HepG2 (cell line): Measurements from ENCODE around the gene ATP9A. TPM values are rescaled to one million over a fixed set of nuclear protein-coding genes. Genes with fewer than 3 reads are reported as not detected.
A peak's percentile ranks its signal among the peaks of the same experiment; 100 is the strongest.

Experiments used
- CC2D1A ChIP-seq: sonication (generic); formaldehyde crosslinking; IDR thresholded peaks from 2 replicates; pipeline ENCODE4 v1.8.1; 2023; ENCODE audit warnings: mild to moderate bottlenecking, missing genetic modification reagents
- FOXP1 ChIP-seq, 2 experiments: fragments of 450-650 bp in 1 of 2; IDR thresholded peaks; 2 replicates each; pipeline ENCODE4 v1.6.1; 2017 to 2018; ENCODE audit warnings: antibody characterized with exemption in 1 of 2
- KLF9 ChIP-seq: IDR thresholded peaks from 2 replicates; pipeline ENCODE4 v1.6.1; 2016; ENCODE audit warnings: low read depth
- MED8 ChIP-seq: sonication (generic); formaldehyde crosslinking; IDR thresholded peaks from 2 replicates; pipeline ENCODE4 v1.8.1; 2023; ENCODE audit warnings: mild to moderate bottlenecking, missing genetic modification reagents; ENCODE audit not compliant: insufficient replicate concordance
- MYNN ChIP-seq: sonication (generic); formaldehyde crosslinking; IDR thresholded peaks from 2 replicates; pipeline ENCODE4 v1.4.0; 2020; ENCODE audit warnings: mild to moderate bottlenecking, low read depth, missing genetic modification reagents
- NCOR1 ChIP-seq: fragments of 200-600 bp; sonication (generic); IDR thresholded peaks from 2 replicates; pipeline ENCODE4 v1.7.0; 2017; ENCODE audit warnings: antibody characterized with exemption, low read length, borderline replicate concordance
- NR2F1 ChIP-seq, 2 experiments: fragments of 450-650 bp in 1 of 2; formaldehyde crosslinking in 1 of 2; IDR thresholded peaks; 2 replicates each; pipeline versions ENCODE4 v1.5.0 to v1.6.1; 2016 to 2020; ENCODE audit warnings: mild to moderate bottlenecking in 1 of 2, missing compliant biosample characterization in 1 of 2, missing genetic modification reagents in 1 of 2, moderate library complexity in 1 of 2
- PHF8 ChIP-seq: sonication (generic); formaldehyde crosslinking; IDR thresholded peaks from 2 replicates; pipeline ENCODE4 v1.5.0; 2020; ENCODE audit warnings: missing genetic modification reagents
- PTBP1 ChIP-seq: fragments of 200-400 bp; formaldehyde crosslinking; IDR thresholded peaks from 2 replicates; pipeline ENCODE4 v1.6.1; 2018; ENCODE audit warnings: low read length, low read depth; ENCODE audit not compliant: poor library complexity, severe bottlenecking
- REL ChIP-seq: sonication (generic); formaldehyde crosslinking; conservative IDR thresholded peaks from 2 replicates; pipeline ENCODE4 v1.8.0; 2022; ENCODE audit warnings: mild to moderate bottlenecking, missing genetic modification reagents, moderate library complexity
- RFXAP ChIP-seq: sonication (generic); formaldehyde crosslinking; IDR thresholded peaks from 2 replicates; pipeline ENCODE4 v1.4.0; 2020; ENCODE audit warnings: missing genetic modification reagents, borderline replicate concordance
- SOX6 ChIP-seq, 2 experiments: fragments of 450-650 bp in 1 of 2; sonication (generic) in 1 of 2; formaldehyde crosslinking in 1 of 2; IDR thresholded peaks; 2 replicates each; pipeline versions ENCODE4 v1.4.0 to v1.6.1; 2017 to 2020; ENCODE audit warnings: antibody characterized with exemption in 1 of 2, mild to moderate bottlenecking in 1 of 2, missing genetic modification reagents in 1 of 2
- SP1 ChIP-seq, 2 experiments: fragments of 450-650 bp in 1 of 2; sonication (generic) in 1 of 2; formaldehyde crosslinking in 1 of 2; IDR thresholded peaks; 2 replicates each; pipeline versions ENCODE4 v1.4.0 to v1.6.1; 2016 to 2020; ENCODE audit warnings: missing genetic modification reagents in 1 of 2
- SP4 ChIP-seq: sonication (generic); formaldehyde crosslinking; IDR thresholded peaks from 2 replicates; pipeline ENCODE4 v1.8.1; 2023; ENCODE audit warnings: mild to moderate bottlenecking, missing genetic modification reagents
- TARDBP ChIP-seq: sonication (generic); formaldehyde crosslinking; IDR thresholded peaks from 2 replicates; pipeline ENCODE4 v1.8.0; 2022; ENCODE audit warnings: mild to moderate bottlenecking, missing genetic modification reagents
- ZNF432 ChIP-seq: sonication (generic); formaldehyde crosslinking; IDR thresholded peaks from 2 replicates; pipeline ENCODE4 v1.5.0; 2020; ENCODE audit warnings: missing genetic modification reagents, mild to moderate bottlenecking, borderline replicate concordance
- ZNF563 ChIP-seq: sonication (generic); formaldehyde crosslinking; IDR thresholded peaks from 2 replicates; pipeline ENCODE4 v1.8.0; 2022; ENCODE audit warnings: mild to moderate bottlenecking, moderate library complexity, missing genetic modification reagents
- ZNF766 ChIP-seq: sonication (generic); formaldehyde crosslinking; IDR thresholded peaks from 2 replicates; pipeline ENCODE4 v1.5.0; 2020; ENCODE audit warnings: missing genetic modification reagents, borderline replicate concordance
- polyA plus RNA-seq, 8 experiments: library from polyadenylated mRNA; depleted of rRNA in 3 of 8; stranded (reverse) in 7 of 8; unstranded in 1 of 8; fragments of >200 nt; fragmentation: Illumina TruSeq in 4 of 8; extraction: Trizol in 4 of 8; gene quantifications; 2 replicates each; pipeline versions ENCODE4 v1.2.1 to v1.2.3, GENCODE V29; 2011 to 2016; ENCODE audit warnings: low read depth in 4 of 8, missing spikeins in 1 of 8, mixed read lengths in 1 of 8; ENCODE audit not compliant: insufficient read depth in 1 of 8
- total RNA-seq, 5 experiments: library from RNA; depleted of rRNA; stranded (reverse); fragments of >200 nt; fragmentation: Illumina TruSeq; extraction: Trizol; gene quantifications; 2 replicates each; pipeline ENCODE4 v1.2.3, GENCODE V29; 2016; ENCODE audit warnings: low read depth in 1 of 5
- TF ChIP-seq, protein P1 (sequence below): sonication (generic); formaldehyde crosslinking; IDR thresholded peaks from 2 replicates; pipeline ENCODE4 v1.4.0; 2020; ENCODE audit warnings: missing genetic modification reagents
- TF ChIP-seq, protein P2 (sequence below): sonication (generic); formaldehyde crosslinking; IDR thresholded peaks from 2 replicates; pipeline ENCODE4 v1.4.0; 2020; ENCODE audit warnings: missing genetic modification reagents
- TF ChIP-seq, protein P3 (sequence below): sonication (generic); formaldehyde crosslinking; IDR thresholded peaks from 2 replicates; pipeline ENCODE4 v1.4.0; 2020; ENCODE audit warnings: mild to moderate bottlenecking, missing genetic modification reagents
- TF ChIP-seq, protein P4 (sequence below): sonication (generic); formaldehyde crosslinking; IDR thresholded peaks from 2 replicates; pipeline ENCODE4 v1.9.0; 2021; ENCODE audit warnings: missing genetic modification reagents, mild to moderate bottlenecking, borderline replicate concordance

Gene ATP9A
- total and polyA plus RNA-seq, 2 of the 13 experiments (the other 11 are each of a cell fraction or from before 2014, with no cell fraction given), result 11.8 to 18.5 TPM

DNA sequence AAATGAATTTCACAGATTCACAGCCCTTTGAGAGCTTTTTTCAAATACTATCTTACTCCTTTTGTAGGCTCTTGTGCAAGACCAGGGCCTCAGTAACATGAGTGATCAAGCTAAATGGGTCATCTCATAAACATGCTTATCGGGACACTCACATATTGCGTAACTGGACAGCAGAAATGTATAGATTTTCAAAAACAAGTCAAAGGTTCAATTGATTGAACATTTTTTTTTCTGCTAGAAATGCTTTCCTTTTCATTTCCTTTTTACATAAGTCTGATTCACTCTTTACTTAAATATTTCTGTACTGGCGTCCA lies 42.8 kb upstream of the ATP9A start (continued):
- TF ChIP-seq, protein P1, sequence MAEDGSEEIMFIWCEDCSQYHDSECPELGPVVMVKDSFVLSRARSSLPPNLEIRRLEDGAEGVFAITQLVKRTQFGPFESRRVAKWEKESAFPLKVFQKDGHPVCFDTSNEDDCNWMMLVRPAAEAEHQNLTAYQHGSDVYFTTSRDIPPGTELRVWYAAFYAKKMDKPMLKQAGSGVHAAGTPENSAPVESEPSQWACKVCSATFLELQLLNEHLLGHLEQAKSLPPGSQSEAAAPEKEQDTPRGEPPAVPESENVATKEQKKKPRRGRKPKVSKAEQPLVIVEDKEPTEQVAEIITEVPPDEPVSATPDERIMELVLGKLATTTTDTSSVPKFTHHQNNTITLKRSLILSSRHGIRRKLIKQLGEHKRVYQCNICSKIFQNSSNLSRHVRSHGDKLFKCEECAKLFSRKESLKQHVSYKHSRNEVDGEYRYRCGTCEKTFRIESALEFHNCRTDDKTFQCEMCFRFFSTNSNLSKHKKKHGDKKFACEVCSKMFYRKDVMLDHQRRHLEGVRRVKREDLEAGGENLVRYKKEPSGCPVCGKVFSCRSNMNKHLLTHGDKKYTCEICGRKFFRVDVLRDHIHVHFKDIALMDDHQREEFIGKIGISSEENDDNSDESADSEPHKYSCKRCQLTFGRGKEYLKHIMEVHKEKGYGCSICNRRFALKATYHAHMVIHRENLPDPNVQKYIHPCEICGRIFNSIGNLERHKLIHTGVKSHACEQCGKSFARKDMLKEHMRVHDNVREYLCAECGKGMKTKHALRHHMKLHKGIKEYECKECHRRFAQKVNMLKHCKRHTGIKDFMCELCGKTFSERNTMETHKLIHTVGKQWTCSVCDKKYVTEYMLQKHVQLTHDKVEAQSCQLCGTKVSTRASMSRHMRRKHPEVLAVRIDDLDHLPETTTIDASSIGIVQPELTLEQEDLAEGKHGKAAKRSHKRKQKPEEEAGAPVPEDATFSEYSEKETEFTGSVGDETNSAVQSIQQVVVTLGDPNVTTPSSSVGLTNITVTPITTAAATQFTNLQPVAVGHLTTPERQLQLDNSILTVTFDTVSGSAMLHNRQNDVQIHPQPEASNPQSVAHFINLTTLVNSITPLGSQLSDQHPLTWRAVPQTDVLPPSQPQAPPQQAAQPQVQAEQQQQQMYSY (CRISPR knock-in tag), result no peak
- no peak for TF ChIP-seq SOX6 (IDR thresholded peaks at IDR 0.05)
- peak; percentile 93 for TF ChIP-seq SOX6 (CRISPR knock-in tag; IDR thresholded peaks at IDR 0.05)
- peak; percentile 61; the same call in 1 of the 2 replicates for TF ChIP-seq NCOR1
- TF ChIP-seq PHF8, result 0 out of 2 replicates have a peak, but pooled peaks have one; percentile 29
- TF ChIP-seq NR2F1 (CRISPR knock-in tag; IDR thresholded peaks at IDR 0.05), result peak; percentile 79 to 81
- TF ChIP-seq, protein P2, sequence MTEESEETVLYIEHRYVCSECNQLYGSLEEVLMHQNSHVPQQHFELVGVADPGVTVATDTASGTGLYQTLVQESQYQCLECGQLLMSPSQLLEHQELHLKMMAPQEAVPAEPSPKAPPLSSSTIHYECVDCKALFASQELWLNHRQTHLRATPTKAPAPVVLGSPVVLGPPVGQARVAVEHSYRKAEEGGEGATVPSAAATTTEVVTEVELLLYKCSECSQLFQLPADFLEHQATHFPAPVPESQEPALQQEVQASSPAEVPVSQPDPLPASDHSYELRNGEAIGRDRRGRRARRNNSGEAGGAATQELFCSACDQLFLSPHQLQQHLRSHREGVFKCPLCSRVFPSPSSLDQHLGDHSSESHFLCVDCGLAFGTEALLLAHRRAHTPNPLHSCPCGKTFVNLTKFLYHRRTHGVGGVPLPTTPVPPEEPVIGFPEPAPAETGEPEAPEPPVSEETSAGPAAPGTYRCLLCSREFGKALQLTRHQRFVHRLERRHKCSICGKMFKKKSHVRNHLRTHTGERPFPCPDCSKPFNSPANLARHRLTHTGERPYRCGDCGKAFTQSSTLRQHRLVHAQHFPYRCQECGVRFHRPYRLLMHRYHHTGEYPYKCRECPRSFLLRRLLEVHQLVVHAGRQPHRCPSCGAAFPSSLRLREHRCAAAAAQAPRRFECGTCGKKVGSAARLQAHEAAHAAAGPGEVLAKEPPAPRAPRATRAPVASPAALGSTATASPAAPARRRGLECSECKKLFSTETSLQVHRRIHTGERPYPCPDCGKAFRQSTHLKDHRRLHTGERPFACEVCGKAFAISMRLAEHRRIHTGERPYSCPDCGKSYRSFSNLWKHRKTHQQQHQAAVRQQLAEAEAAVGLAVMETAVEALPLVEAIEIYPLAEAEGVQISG (CRISPR knock-in tag), result no peak
- no peak for TF ChIP-seq MED8 (CRISPR knock-in tag)
- TF ChIP-seq TARDBP (CRISPR knock-in tag), result peak; percentile 86; the same call in 1 of the 2 replicates
- TF ChIP-seq SP1 (IDR thresholded peaks at IDR 0.05), result no peak
- 0 out of 2 replicates have a peak, but pooled peaks have one; percentile 30 for TF ChIP-seq SP1 (CRISPR knock-in tag; IDR thresholded peaks at IDR 0.05)
- TF ChIP-seq, protein P3, sequence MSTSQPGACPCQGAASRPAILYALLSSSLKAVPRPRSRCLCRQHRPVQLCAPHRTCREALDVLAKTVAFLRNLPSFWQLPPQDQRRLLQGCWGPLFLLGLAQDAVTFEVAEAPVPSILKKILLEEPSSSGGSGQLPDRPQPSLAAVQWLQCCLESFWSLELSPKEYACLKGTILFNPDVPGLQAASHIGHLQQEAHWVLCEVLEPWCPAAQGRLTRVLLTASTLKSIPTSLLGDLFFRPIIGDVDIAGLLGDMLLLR (CRISPR knock-in tag), result no peak
- no peak for TF ChIP-seq REL (CRISPR knock-in tag)
- TF ChIP-seq ZNF766 (CRISPR knock-in tag), result no peak
- no peak for TF ChIP-seq RFXAP (CRISPR knock-in tag)
- no peak for TF ChIP-seq ZNF432
- TF ChIP-seq, protein P4, sequence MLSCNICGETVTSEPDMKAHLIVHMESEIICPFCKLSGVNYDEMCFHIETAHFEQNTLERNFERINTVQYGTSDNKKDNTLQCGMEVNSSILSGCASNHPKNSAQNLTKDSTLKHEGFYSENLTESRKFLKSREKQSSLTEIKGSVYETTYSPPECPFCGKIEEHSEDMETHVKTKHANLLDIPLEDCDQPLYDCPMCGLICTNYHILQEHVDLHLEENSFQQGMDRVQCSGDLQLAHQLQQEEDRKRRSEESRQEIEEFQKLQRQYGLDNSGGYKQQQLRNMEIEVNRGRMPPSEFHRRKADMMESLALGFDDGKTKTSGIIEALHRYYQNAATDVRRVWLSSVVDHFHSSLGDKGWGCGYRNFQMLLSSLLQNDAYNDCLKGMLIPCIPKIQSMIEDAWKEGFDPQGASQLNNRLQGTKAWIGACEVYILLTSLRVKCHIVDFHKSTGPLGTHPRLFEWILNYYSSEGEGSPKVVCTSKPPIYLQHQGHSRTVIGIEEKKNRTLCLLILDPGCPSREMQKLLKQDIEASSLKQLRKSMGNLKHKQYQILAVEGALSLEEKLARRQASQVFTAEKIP (CRISPR knock-in tag), result no peak
- TF ChIP-seq MYNN (CRISPR knock-in tag), result no peak
- TF ChIP-seq PTBP1, result no peak
- no peak for TF ChIP-seq ZNF563 (CRISPR knock-in tag)
- no peak for TF ChIP-seq KLF9 (CRISPR knock-in tag)
- TF ChIP-seq FOXP1 (IDR thresholded peaks at IDR 0.05), result no peak
- TF ChIP-seq FOXP1 (CRISPR knock-in tag; IDR thresholded peaks at IDR 0.05), result peak; percentile 94
- no peak for TF ChIP-seq CC2D1A (CRISPR knock-in tag)
- TF ChIP-seq SP4 (CRISPR knock-in tag), result no peak
